Diencephalon (tissue), 1 donor: ENCODE results near the gene LMNA. TPM values are rescaled to one million over a fixed set of nuclear protein-coding genes. Genes with fewer than 3 reads are reported as not detected.

Source experiments
- total RNA-seq: library from RNA; depleted of rRNA; stranded (reverse); fragments of >200 nt; gene quantifications from one replicate; pipeline ENCODE4 v1.2.3, GENCODE V29; 2014

The LMNA gene
- 29.5 TPM for total RNA-seq

DNA sequence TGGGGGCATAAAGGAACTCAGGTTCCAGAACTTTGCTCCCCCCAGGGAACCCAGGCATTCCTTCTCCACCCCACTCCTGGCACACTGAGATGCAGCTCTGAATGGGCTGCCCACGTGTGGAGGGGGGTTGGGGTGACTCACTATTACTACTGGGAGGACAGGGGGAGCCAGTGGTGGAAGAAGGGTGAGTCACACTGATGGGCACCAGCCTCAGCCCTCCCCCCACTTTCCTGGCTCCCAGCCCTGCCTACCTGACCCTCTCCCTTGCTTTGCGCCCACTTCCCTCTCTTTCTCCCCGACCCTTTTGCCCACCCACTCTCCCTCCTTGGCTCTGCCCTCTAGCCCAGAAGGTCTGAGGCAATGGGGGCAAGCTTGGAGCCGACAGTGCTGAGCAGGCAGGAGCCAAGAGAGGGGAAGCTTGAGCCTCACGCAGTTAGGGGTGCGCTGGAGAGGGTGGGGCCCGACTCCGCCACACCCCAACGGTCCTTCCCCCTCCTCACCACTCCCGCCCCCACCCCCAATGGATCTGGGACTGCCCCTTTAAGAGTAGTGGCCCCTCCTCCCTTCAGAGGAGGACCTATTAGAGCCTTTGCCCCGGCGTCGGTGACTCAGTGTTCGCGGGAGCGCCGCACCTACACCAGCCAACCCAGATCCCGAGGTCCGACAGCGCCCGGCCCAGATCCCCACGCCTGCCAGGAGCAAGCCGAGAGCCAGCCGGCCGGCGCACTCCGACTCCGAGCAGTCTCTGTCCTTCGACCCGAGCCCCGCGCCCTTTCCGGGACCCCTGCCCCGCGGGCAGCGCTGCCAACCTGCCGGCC lies at the start of gene LMNA:
Gene LMNA (plus strand): TSS at position 611 of the 818 bp plus-strand sequence. CDS start 208 bp downstream, outside the sequence.

DNA sequence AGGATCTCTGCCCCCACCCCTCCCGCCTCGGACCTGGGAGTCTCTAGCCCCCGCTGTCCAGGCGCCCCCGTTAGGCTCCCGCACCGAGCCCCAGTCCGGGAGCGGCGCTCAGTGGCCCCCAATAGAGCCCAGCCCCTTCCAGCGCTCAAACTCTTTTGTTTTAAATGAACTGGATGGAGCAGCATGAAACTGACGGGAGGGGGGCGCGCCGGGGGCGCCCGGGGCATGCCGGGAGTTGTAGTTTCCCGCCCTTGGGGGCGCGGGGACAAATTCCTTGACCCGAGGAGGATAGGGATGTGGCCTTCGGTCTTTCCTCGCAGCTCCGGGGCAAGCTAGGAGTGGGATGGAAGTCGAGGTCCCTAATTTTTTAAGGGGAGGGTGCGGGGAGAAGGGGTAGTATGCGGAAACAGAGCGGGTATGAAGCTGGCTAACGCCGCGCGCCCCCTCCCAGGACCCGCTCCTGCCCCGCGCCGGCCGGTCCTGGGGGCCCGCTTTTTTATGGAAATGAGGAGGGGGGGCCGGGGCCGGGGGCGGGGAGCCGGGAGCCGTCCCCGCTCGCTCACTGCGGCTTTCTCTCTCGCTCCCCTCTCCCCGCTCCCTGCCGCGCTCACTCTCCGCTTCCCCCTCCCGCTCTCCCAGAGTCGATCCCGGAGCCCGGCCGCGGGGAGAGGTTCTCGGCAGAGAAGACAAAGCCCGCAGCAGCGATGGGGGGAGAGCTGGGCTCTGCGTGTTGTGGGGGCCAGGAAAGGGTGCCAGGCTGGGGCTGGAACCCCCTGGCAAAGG lies 32.0 kb upstream of the LMNA start, which contains the start of gene MEX3A:
Gene MEX3A (minus strand): TSS at position 157 of the 783 bp plus-strand sequence. CDS start 467 bp downstream, outside the sequence.

DNA sequence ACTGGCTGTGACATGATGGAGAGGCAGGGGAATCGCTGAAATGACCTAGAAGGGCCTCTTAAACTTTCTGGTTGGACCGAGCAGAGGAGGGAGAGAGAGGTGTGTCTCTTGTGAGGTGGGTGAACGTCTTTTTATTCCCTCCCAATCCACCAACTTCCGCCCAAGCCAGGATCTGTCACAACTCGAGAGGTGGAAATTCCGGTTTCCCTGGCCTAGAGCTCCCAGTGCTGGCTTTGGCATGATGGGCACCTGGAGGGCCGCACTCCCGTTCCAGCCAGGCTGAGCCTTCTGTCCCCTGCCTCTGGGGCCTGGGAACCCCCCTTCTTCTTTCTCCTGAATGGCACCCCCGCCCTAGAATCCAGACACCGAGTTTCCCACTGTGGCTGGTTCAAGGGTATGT lies 38.9 kb downstream of the LMNA start, which contains the start of gene SEMA4A:
Gene SEMA4A (plus strand): TSS at position 224 of the 400 bp plus-strand sequence. CDS start 994 bp downstream, outside the sequence.

Other genes with a start within 250 kb of the LMNA start
- gene RIT1, start 203.4 kb upstream of the LMNA start, total RNA-seq, result 37.4 TPM
- 33.4 TPM for gene KHDC4, start 180.3 kb upstream of the LMNA start, total RNA-seq
- not detected for gene RXFP4, start 173.1 kb upstream of the LMNA start, total RNA-seq
- 71.5 TPM for gene ARHGEF2, start 136.2 kb upstream of the LMNA start, total RNA-seq
- gene SSR2, start 93.8 kb upstream of the LMNA start, total RNA-seq, result 137 TPM
- 30.9 TPM for gene UBQLN4, start 60.9 kb upstream of the LMNA start, total RNA-seq
- gene LAMTOR2, start 59.9 kb upstream of the LMNA start, total RNA-seq, result 55.8 TPM
- not detected for gene RAB25, start 53.6 kb upstream of the LMNA start, total RNA-seq
- 33.4 TPM for gene MEX3A, start 32.2 kb upstream of the LMNA start, total RNA-seq
- gene SEMA4A, start 38.9 kb downstream of the LMNA start, total RNA-seq, result 23.3 TPM
- 14.8 TPM for gene SLC25A44, start 79.4 kb downstream of the LMNA start, total RNA-seq
- 33.7 TPM for gene PMF1, start 98.3 kb downstream of the LMNA start, total RNA-seq
- gene BGLAP, start 127.5 kb downstream of the LMNA start, total RNA-seq, result not detected
- 25.6 TPM for gene PAQR6, start 133.3 kb downstream of the LMNA start, total RNA-seq
- gene SMG5, start 168.1 kb downstream of the LMNA start, total RNA-seq, result 38.3 TPM
- gene TMEM79, start 169.6 kb downstream of the LMNA start, total RNA-seq, result 2.1 TPM
- 11.5 TPM for gene GLMP, start 181.0 kb downstream of the LMNA start, total RNA-seq
- 0.69 TPM for gene VHLL, start 184.6 kb downstream of the LMNA start, total RNA-seq
- 279 TPM for gene CCT3, start 223.6 kb downstream of the LMNA start, total RNA-seq
- gene TSACC, start 223.8 kb downstream of the LMNA start, total RNA-seq, result not detected